K562 (cell line): Measurements from ENCODE around the gene SLC3A2. TPM values are rescaled to one million over a fixed set of nuclear protein-coding genes. Genes with fewer than 3 reads are reported as not detected.

Source experiments
- ARID2 ChIP-seq: fragments of 450-650 bp; IDR thresholded peaks from 2 replicates; pipeline ENCODE4 v1.6.1; 2017; ENCODE audit warnings: antibody characterized with exemption, mild to moderate bottlenecking
- CBX2 ChIP-seq: fragments of 200-600 bp; sonication (generic); IDR thresholded peaks from one replicate; pipeline ENCODE4 v1.6.1; 2012; ENCODE audit warnings: mild to moderate bottlenecking, low read length, inconsistent platforms; ENCODE audit not compliant: insufficient read depth, poor library complexity, severe bottlenecking
- ELF1 ChIP-seq: fragments of 200-800 bp; sonication (Bioruptor generic); IDR thresholded peaks from 2 replicates; pipeline ENCODE4 v1.6.1; 2016; ENCODE audit warnings: missing genetic modification characterization, missing compliant biosample characterization
- HEY1 ChIP-seq: fragments of 250-450 bp; sonication (Bioruptor Pico); IDR thresholded peaks from 2 replicates; pipeline ENCODE4 v1.5.0; 2020; ENCODE audit warnings: mild to moderate bottlenecking, moderate library complexity, borderline replicate concordance
- JUND ChIP-seq, 2 experiments: IDR thresholded peaks; 2 replicates in 1 of 2; 3 replicates in 1 of 2; pipeline ENCODE4 v1.6.1; 2011; ENCODE audit warnings: borderline replicate concordance in 2 of 2, low read depth in 2 of 2, low read length in 2 of 2, improper control_type of control experiment in 1 of 2, missing biosample characterization in 1 of 2, missing genetic modification characterization in 1 of 2, missing genetic modification reagents in 1 of 2
- L3MBTL2 ChIP-seq: fragments of 450-650 bp; IDR thresholded peaks from 2 replicates; pipeline ENCODE4 v1.6.1; 2016; ENCODE audit warnings: mild to moderate bottlenecking, moderate library complexity
- MTA2 ChIP-seq: fragments of 450-650 bp; IDR thresholded peaks from 2 replicates; pipeline ENCODE4 v1.6.1; 2016; ENCODE audit warnings: low read depth
- SIX5 ChIP-seq, 2 experiments: IDR thresholded peaks; 2 replicates each; pipeline ENCODE4 v1.6.1; 2011; ENCODE audit warnings: low read length in 2 of 2, borderline replicate concordance in 1 of 2, low read depth in 1 of 2, mild to moderate bottlenecking in 1 of 2, moderate library complexity in 1 of 2; ENCODE audit not compliant: insufficient read depth in 1 of 2
- STAG1 ChIP-seq: sonication (generic); formaldehyde crosslinking; IDR thresholded peaks from 2 replicates; pipeline ENCODE4 v1.5.0; 2020; ENCODE audit warnings: missing genetic modification reagents, borderline replicate concordance
- STAT5B ChIP-seq: fragments of 250-450 bp; sonication (Bioruptor Pico); IDR thresholded peaks from 2 replicates; pipeline ENCODE4 v1.8.0; 2021; ENCODE audit warnings: mild to moderate bottlenecking, inconsistent platforms
- polyA plus RNA-seq, 8 experiments: library from polyadenylated mRNA; depleted of rRNA in 4 of 8; stranded (reverse) in 5 of 8; unstranded in 3 of 8; fragments of >200 nt; fragmentation: Nextera tagmentation in 2 of 8; fragmentation: Illumina TruSeq in 1 of 8; extraction: Ambion mirVana in 2 of 8; extraction: Trizol in 1 of 8; gene quantifications; 2 replicates each; pipeline versions ENCODE4 v1.2.1 to v1.2.3, GENCODE V29; 2011 to 2014; ENCODE audit warnings: inconsistent platforms in 1 of 8, missing spikeins in 1 of 8
- total RNA-seq, 7 experiments: library from RNA; depleted of rRNA in 6 of 7; stranded (reverse); fragments of >200 nt in 6 of 7; fragmentation: Illumina TruSeq in 2 of 7; extraction: Trizol in 2 of 7; gene quantifications; 2 replicates each; pipeline versions ENCODE4 v1.2.1 to v1.2.3, GENCODE V29; 2011 to 2021; ENCODE audit warnings: low replicate concordance in 1 of 7
- TF ChIP-seq, protein P1 (sequence below): fragments of 450-650 bp; formaldehyde crosslinking; IDR thresholded peaks from 2 replicates; pipeline ENCODE4 v1.4.0; 2020; ENCODE audit warnings: mild to moderate bottlenecking
- TF ChIP-seq, protein P2 (sequence below), 2 experiments: fragments of 450-650 bp; IDR thresholded peaks; 2 replicates each; pipeline ENCODE4 v1.6.1; 2016
- TF ChIP-seq, protein P3 (sequence below), 3 experiments: fragments of 200-800 bp in 1 of 3; sonication (Bioruptor generic) in 1 of 3; sonication (generic) in 1 of 3; formaldehyde crosslinking in 1 of 3; IDR thresholded peaks; 2 replicates each; pipeline versions ENCODE4 v1.6.1 to v1.8.0; 2016 to 2022; ENCODE audit warnings: mild to moderate bottlenecking in 2 of 3, missing compliant biosample characterization in 2 of 3, missing genetic modification characterization in 2 of 3, missing genetic modification reagents in 1 of 3
- TF ChIP-seq, protein P4 (sequence below), 2 experiments: fragments of 450-650 bp; IDR thresholded peaks; 2 replicates each; pipeline ENCODE4 v1.6.1; 2016; ENCODE audit warnings: mild to moderate bottlenecking in 2 of 2, borderline replicate concordance in 1 of 2, low read depth in 1 of 2, moderate library complexity in 1 of 2

SLC3A2 gene
- total and polyA plus RNA-seq, 9 of the 15 experiments (the other 6 are each of a cell fraction or from before 2014, with no cell fraction given), result 20.0 to 296 (median 214) TPM

DNA sequence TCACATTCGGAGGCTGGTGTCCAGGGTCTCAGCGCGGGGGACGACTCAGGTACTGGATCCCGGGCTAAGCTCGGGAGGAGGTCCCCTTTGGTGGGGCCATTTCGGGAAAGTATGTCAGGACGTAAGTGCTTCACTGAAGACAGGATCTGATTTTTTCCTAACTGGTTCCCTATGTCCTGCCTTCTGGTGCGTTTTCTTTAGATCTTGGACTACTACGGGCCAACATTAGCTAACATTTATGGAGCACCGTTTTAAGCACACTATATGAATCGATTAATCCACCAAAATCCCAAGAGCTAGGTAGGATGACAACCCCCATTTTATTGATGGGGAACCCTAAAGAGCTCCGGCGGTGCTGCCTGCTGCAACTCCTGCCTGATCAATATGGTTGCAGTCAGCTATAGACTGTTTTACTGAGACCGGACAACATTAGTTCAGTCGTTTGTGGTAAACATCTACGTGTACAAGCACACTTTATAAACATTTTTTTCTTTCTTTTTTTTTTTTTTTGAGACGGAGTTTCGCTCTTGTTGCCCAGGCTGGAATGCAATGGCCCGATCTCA lies 24.3 kb upstream of the SLC3A2 start (continued):
- no peak for TF ChIP-seq JUND (IDR thresholded peaks at IDR 0.05; ENCODE audit: borderline replicate concordance, low read depth, low read length)
- 0 out of 3 replicates have a peak, but pooled peaks have one; percentile 13 for TF ChIP-seq JUND (tag; IDR thresholded peaks at IDR 0.05; ENCODE audit: borderline replicate concordance, low read depth, low read length)
- TF ChIP-seq, protein P1, sequence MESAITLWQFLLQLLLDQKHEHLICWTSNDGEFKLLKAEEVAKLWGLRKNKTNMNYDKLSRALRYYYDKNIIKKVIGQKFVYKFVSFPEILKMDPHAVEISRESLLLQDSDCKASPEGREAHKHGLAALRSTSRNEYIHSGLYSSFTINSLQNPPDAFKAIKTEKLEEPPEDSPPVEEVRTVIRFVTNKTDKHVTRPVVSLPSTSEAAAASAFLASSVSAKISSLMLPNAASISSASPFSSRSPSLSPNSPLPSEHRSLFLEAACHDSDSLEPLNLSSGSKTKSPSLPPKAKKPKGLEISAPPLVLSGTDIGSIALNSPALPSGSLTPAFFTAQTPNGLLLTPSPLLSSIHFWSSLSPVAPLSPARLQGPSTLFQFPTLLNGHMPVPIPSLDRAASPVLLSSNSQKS (CRISPR knock-in tag), result no peak
- TF ChIP-seq L3MBTL2, result peak; percentile 74; the same call in 1 of the 2 replicates
- TF ChIP-seq, protein P2, sequence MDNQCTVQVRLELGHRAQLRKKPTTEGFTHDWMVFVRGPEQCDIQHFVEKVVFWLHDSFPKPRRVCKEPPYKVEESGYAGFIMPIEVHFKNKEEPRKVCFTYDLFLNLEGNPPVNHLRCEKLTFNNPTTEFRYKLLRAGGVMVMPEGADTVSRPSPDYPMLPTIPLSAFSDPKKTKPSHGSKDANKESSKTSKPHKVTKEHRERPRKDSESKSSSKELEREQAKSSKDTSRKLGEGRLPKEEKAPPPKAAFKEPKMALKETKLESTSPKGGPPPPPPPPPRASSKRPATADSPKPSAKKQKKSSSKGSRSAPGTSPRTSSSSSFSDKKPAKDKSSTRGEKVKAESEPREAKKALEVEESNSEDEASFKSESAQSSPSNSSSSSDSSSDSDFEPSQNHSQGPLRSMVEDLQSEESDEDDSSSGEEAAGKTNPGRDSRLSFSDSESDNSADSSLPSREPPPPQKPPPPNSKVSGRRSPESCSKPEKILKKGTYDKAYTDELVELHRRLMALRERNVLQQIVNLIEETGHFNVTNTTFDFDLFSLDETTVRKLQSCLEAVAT (IDR thresholded peaks at IDR 0.05), result peak in 1 of 2 experiments; percentile 77; a peak in 2 of 4 replicates
- TF ChIP-seq, protein P3, sequence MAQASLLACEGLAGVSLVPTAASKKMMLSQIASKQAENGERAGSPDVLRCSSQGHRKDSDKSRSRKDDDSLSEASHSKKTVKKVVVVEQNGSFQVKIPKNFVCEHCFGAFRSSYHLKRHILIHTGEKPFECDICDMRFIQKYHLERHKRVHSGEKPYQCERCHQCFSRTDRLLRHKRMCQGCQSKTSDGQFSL (CRISPR knock-in tag; IDR thresholded peaks at IDR 0.05), result no peak
- TF ChIP-seq, protein P3 (tag; IDR thresholded peaks at IDR 0.05), result no peak
- no peak for TF ChIP-seq ELF1 (tag)
- no peak for TF ChIP-seq STAT5B (CRISPR knock-in tag)
- no peak for TF ChIP-seq HEY1
- TF ChIP-seq CBX2, result no peak
- TF ChIP-seq SIX5 (IDR thresholded peaks at IDR 0.05; ENCODE audit: borderline replicate concordance in 1 of 2, insufficient read depth in 1 of 2, low read depth in 1 of 2, low read length in 2 of 2), result no peak
- no peak for TF ChIP-seq STAG1 (CRISPR knock-in tag)
- 0 out of 2 replicates have a peak, but pooled peaks have one; percentile 24 for TF ChIP-seq MTA2
- TF ChIP-seq, protein P4, sequence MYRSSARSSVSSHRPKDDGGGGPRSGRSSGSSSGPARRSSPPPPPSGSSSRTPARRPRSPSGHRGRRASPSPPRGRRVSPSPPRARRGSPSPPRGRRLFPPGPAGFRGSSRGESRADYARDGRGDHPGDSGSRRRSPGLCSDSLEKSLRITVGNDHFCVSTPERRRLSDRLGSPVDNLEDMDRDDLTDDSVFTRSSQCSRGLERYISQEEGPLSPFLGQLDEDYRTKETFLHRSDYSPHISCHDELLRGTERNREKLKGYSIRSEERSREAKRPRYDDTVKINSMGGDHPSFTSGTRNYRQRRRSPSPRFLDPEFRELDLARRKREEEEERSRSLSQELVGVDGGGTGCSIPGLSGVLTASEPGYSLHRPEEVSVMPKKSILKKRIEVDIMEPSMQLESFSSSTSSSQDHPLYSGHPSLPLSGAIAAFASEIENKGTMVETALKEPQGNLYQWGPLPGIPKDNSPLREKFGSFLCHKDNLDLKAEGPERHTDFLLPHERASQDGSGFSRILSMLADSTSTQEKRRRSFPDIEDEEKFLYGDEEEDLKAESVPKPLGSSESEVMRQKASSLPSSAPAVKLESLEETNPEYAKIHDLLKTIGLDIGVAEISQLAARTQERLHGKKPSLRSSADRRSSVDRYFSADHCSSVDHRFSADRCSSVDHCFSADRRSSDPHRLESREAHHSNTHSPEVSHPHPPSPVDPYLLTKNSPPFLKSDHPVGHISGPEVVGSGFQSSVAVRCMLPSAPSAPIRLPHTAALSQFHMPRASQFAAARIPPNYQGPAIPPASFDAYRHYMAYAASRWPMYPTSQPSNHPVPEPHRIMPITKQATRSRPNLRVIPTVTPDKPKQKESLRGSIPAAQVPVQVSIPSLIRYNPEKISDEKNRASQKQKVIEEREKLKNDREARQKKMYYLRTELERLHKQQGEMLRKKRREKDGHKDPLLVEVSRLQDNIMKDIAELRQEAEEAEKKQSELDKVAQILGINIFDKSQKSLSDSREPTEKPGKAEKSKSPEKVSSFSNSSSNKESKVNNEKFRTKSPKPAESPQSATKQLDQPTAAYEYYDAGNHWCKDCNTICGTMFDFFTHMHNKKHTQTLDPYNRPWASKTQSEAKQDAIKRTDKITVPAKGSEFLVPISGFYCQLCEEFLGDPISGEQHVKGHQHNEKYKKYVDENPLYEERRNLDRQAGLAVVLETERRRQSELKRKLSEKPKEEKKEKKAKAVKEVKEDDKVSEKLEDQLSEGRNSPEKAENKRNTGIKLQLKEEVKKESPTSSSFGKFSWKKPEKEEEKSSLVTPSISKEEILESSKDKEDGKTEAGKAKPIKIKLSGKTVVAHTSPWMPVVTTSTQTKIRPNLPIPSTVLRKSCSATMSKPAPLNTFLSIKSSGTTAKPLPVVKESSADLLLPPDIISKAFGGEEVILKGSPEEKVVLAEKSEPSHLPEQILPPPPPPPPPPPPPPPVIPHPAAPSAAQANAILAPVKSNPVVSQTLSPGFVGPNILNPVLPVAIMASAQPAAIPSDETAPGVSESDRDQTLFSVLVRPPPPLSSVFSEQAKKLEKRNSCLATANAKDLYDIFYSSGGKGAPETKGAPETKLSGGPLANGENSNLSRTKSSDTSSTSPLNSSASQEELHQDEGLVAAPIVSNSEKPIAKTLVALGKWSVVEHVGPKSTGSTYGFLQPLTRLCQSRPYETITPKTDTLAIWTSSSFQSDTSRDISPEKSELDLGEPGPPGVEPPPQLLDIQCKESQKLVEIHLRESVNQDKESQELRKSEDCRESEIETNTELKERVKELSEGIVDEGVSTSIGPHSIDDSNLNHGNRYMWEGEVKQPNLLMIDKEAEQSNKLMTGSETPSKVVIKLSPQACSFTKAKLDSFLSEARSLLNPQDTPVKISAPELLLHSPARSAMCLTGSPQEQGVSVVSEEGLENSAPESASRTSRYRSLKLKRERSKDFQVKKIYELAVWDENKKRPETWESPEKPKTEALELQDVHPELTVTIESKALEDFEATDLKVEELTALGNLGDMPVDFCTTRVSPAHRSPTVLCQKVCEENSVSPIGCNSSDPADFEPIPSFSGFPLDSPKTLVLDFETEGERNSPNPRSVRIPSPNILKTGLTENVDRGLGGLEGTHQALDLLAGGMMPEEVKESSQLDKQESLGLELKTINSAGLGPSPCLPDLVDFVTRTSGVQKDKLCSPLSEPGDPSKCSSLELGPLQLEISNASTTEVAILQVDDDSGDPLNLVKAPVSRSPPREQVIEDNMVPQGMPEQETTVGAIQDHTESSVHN (IDR thresholded peaks at IDR 0.05; ENCODE audit: borderline replicate concordance in 1 of 2, low read depth in 1 of 2), result no peak
- 0 out of 2 replicates have a peak, but pooled peaks have one; percentile 43 for TF ChIP-seq ARID2
